HepG2 (cell line): ENCODE data around the gene BMP8A.

ENCODE experiments used
- ERF ChIP-seq: IDR thresholded peaks from 2 replicates; pipeline ENCODE4 v1.6.1; 2018; ENCODE audit warnings: missing biosample characterization, missing genetic modification reagents
- JUN ChIP-seq: sonication (generic); formaldehyde crosslinking; IDR thresholded peaks from 2 replicates; pipeline ENCODE4 v1.4.0; 2020; ENCODE audit warnings: mild to moderate bottlenecking, missing genetic modification reagents
- KLF16 ChIP-seq, 2 experiments: sonication (generic) in 1 of 2; formaldehyde crosslinking in 1 of 2; IDR thresholded peaks; 2 replicates each; pipeline versions ENCODE4 v1.6.1 to v1.8.0; 2016 to 2023; ENCODE audit warnings: missing genetic modification reagents in 2 of 2, missing compliant biosample characterization in 1 of 2
- MAZ ChIP-seq, 2 experiments: sonication (generic) in 1 of 2; formaldehyde crosslinking in 1 of 2; IDR thresholded peaks; 2 replicates each; pipeline versions ENCODE4 v1.5.0 to v1.6.1; 2012 to 2020; ENCODE audit warnings: low read depth in 2 of 2, mild to moderate bottlenecking in 2 of 2, borderline replicate concordance in 1 of 2, improper control_type of control experiment in 1 of 2, low read length in 1 of 2, missing genetic modification reagents in 1 of 2, moderate library complexity in 1 of 2
- POLR2A ChIP-seq, 2 experiments: IDR thresholded peaks; 2 replicates each; pipeline ENCODE4 v1.6.1; 2011; ENCODE audit warnings: low read depth in 2 of 2, low read length in 2 of 2, mild to moderate bottlenecking in 1 of 2, moderate library complexity in 1 of 2; ENCODE audit not compliant: insufficient read depth in 1 of 2
- TBP ChIP-seq: sonication (generic); formaldehyde crosslinking; IDR thresholded peaks from 2 replicates; pipeline ENCODE4 v1.5.0; 2020; ENCODE audit warnings: missing genetic modification reagents
- ZNF350 ChIP-seq: sonication (generic); formaldehyde crosslinking; IDR thresholded peaks from 2 replicates; pipeline ENCODE4 v1.4.0; 2020; ENCODE audit warnings: mild to moderate bottlenecking, low read depth, missing genetic modification reagents, borderline replicate concordance
- ZNF530 ChIP-seq: sonication (generic); formaldehyde crosslinking; IDR thresholded peaks from 2 replicates; pipeline ENCODE4 v1.5.0; 2020; ENCODE audit warnings: low read depth, mild to moderate bottlenecking, missing genetic modification reagents
- ZNF629 ChIP-seq: sonication (generic); formaldehyde crosslinking; conservative IDR thresholded peaks from 2 replicates; pipeline ENCODE4 v1.5.0; 2020; ENCODE audit warnings: missing genetic modification reagents
- TF ChIP-seq, protein P1 (sequence below): sonication (generic); formaldehyde crosslinking; IDR thresholded peaks from 2 replicates; pipeline ENCODE4 v1.4.0; 2020; ENCODE audit warnings: low read depth, missing genetic modification reagents
- TF ChIP-seq, protein P2 (sequence below): IDR thresholded peaks from 2 replicates; pipeline ENCODE4 v1.6.1; 2016; ENCODE audit warnings: missing genetic modification reagents, missing compliant biosample characterization

DNA sequence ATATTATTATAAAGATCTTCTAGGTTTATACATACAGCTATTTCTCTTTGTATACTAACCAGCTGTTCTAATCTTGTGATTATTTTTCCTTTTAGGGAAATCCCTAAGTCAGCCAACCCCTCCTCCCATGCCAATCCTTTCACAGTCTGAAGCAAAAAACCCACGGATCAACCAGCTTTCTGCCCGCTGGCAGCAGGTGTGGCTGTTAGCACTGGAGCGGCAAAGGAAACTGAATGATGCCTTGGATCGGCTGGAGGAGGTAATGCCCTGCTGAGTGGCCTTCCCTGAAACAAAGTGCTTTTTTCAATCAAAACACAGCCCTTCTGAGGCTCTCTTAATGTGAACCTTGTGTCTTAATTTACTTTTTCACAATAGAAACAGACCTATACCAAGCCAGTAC is 32.4 kb upstream of the BMP8A start:
- no peak for TF ChIP-seq ZNF350 (CRISPR knock-in tag)
- no peak for TF ChIP-seq ZNF629 (CRISPR knock-in tag)
- TF ChIP-seq, protein P1, sequence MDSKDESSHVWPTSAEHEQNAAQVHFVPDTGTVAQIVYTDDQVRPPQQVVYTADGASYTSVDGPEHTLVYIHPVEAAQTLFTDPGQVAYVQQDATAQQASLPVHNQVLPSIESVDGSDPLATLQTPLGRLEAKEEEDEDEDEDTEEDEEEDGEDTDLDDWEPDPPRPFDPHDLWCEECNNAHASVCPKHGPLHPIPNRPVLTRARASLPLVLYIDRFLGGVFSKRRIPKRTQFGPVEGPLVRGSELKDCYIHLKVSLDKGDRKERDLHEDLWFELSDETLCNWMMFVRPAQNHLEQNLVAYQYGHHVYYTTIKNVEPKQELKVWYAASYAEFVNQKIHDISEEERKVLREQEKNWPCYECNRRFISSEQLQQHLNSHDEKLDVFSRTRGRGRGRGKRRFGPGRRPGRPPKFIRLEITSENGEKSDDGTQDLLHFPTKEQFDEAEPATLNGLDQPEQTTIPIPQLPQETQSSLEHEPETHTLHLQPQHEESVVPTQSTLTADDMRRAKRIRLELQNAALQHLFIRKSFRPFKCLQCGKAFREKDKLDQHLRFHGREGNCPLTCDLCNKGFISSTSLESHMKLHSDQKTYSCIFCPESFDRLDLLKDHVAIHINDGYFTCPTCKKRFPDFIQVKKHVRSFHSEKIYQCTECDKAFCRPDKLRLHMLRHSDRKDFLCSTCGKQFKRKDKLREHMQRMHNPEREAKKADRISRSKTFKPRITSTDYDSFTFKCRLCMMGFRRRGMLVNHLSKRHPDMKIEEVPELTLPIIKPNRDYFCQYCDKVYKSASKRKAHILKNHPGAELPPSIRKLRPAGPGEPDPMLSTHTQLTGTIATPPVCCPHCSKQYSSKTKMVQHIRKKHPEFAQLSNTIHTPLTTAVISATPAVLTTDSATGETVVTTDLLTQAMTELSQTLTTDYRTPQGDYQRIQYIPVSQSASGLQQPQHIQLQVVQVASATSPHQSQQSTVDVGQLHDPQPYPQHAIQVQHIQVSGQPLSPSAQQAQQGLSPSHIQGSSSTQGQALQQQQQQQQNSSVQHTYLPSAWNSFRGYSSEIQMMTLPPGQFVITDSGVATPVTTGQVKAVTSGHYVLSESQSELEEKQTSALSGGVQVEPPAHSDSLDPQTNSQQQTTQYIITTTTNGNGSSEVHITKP: no peak
- TF ChIP-seq TBP (CRISPR knock-in tag): no peak
- TF ChIP-seq ZNF530 (CRISPR knock-in tag): no peak
- TF ChIP-seq MAZ (IDR thresholded peaks at IDR 0.05; ENCODE audit: borderline replicate concordance, low read depth, low read length): no peak
- no peak for TF ChIP-seq MAZ (CRISPR knock-in tag; IDR thresholded peaks at IDR 0.05; ENCODE audit: low read depth)
- TF ChIP-seq, protein P2, sequence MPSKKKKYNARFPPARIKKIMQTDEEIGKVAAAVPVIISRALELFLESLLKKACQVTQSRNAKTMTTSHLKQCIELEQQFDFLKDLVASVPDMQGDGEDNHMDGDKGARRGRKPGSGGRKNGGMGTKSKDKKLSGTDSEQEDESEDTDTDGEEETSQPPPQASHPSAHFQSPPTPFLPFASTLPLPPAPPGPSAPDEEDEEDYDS (CRISPR knock-in tag): no peak
- no peak for TF ChIP-seq ERF (CRISPR knock-in tag)
- TF ChIP-seq KLF16 (CRISPR knock-in tag; IDR thresholded peaks at IDR 0.05): no peak
- TF ChIP-seq JUN (CRISPR knock-in tag): no peak
- TF ChIP-seq POLR2A (IDR thresholded peaks at IDR 0.05; ENCODE audit: insufficient read depth in 1 of 2, low read depth in 2 of 2, low read length in 2 of 2): no peak
